Pancreas (tissue), 10 donors: ENCODE measurements around the gene NEK5. TPM values are rescaled to one million over a fixed set of nuclear protein-coding genes. Genes with fewer than 3 reads are reported as not detected.

Source experiments
- ATAC-seq, 4 donors: fragments of 200-7000 bp; cut with Tn5 transposase; one replicate each; pipeline versions ENCODE4 v1.8.0 to v1.9.1; 2020; ENCODE audit warnings: mild to moderate bottlenecking in 4 of 4, moderate library complexity in 4 of 4
- DNase-seq, 6 donors: peaks; one replicate each; pipeline ENCODE4 v3.0.0-alpha.2; 2020
- FAIRE-seq: peaks from 2 replicates; lab custom pipeline; 2012; peaks lifted over from hg19 to GRCh38; lab: Jason Lieb, UNC
- H3K27ac ChIP-seq, 4 donors: fragments of 200-600 bp; sonication (generic); 1 replicate in 3 of 4; 2 replicates in 1 of 4; pipeline versions ENCODE4 v1.5.0 to v1.8.0; 2020
- H3K27me3 ChIP-seq, 4 donors: fragments of 200-600 bp; one replicate each; pipeline ENCODE4 v1.8.0; 2021
- H3K36me3 ChIP-seq, 3 donors: fragments of 200-600 bp; sonication (generic) in 1 of 3; one replicate each; pipeline versions ENCODE4 v1.5.0 to v1.8.0; 2020 to 2021
- H3K4me1 ChIP-seq, 3 donors: fragments of 200-600 bp; one replicate each; pipeline ENCODE4 v1.8.0; 2021
- H3K4me3 ChIP-seq, 4 donors: fragments of 200-600 bp; sonication (generic) in 2 of 4; one replicate each; pipeline versions ENCODE4 v1.5.0 to v1.8.0; 2020 to 2021
- H3K9me3 ChIP-seq, 4 donors: fragments of 200-600 bp; one replicate each; pipeline ENCODE4 v1.8.0; 2021
- WGBS, 2 donors: extraction: QIAGEN DNeasy Blood & Tissue Kit; methylation state at CpG; one replicate each; pipeline ENCODE4 v1.1.7; 2013; 5-methylcytosine and 5-hydroxymethylcytosine counted together
- intact Hi-C, 3 donors: fragments of 100-400 bp; cut with DNase I; formaldehyde crosslinking; loops; one replicate each; pipeline versions ENCODE4 v1.11.1 to v1.14.2; 2022
- polyA plus RNA-seq, 2 donors: library from polyadenylated mRNA; stranded (reverse); fragments of 200-250 nt; gene quantifications; one replicate each; pipeline ENCODE4 v1.2.3, GENCODE V29; 2013
- total RNA-seq, 6 donors: library from RNA; stranded (reverse); fragmentation: NEBNext Ultra II Directional in 4 of 6; extraction: Animal tissue kit (Norgen Biotek cat#: 25700) in 4 of 6; gene quantifications; one replicate each; pipeline versions ENCODE4 v1.2.1 to v1.2.4, GENCODE V29; 2021 to 2023
- TF ChIP-seq, protein P1 (sequence below), 4 donors: fragments of 200-600 bp; sonication (generic) in 3 of 4; IDR thresholded peaks; one replicate each; pipeline versions ENCODE4 v1.5.0 to v1.8.0; 2021; ENCODE audit warnings: antibody characterized with exemption in 4 of 4
- donor health status: healthy with polysubstance abuse.
- donor health status: DM: no; HTN: no; CAD: no; lungs with moderate emphysema.
- donor health status: DM: no; HTN: no; CAD: no.
- donor health status: control.
- donor health status: control.
- donor health status: Bipolar disorder and iron deficiency.
- donor health status: DM: yes; HTN: yes; CAD: no.
- donor health status: DM: no; HTN: no; CAD: no.
- donor health status: DM: no; HTN: no; CAD: no.
- donor health status: DM: yes; HTN: yes; CAD: no.

NEK5 gene
- total and polyA plus RNA-seq, 8 donors, result 0.09 to 0.50 (median 0.19) TPM

DNA sequence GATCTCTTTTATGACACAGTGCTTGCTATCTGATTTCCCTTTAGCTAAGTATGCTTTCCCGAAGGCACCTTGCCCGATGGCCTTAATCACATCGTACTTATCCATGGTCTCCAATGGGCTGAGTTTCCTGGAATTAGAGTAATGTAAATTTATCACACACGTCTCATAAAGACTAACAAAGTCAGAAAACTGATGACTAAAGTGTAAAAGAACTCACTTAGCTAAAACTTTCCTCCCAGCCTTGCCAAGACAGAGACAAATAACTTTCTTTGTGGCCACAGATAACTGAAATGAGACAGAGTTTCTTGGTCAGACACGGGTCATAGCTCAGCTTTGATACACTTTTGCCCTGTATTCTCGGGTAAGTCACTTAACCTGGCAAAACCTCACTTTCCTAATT lies 1.5 kb downstream of the NEK5 start:
- H3K36me3 ChIP-seq, result no peaks in the 10 kb centered on the region
- intact Hi-C loops, result loop anchor here in 2 of 3 donors (5.0 to 10.0 kb wide), 2 partner anchors 123 to 230 kb away; no protein-coding TSS in a partner anchor
- TF ChIP-seq, protein P1, sequence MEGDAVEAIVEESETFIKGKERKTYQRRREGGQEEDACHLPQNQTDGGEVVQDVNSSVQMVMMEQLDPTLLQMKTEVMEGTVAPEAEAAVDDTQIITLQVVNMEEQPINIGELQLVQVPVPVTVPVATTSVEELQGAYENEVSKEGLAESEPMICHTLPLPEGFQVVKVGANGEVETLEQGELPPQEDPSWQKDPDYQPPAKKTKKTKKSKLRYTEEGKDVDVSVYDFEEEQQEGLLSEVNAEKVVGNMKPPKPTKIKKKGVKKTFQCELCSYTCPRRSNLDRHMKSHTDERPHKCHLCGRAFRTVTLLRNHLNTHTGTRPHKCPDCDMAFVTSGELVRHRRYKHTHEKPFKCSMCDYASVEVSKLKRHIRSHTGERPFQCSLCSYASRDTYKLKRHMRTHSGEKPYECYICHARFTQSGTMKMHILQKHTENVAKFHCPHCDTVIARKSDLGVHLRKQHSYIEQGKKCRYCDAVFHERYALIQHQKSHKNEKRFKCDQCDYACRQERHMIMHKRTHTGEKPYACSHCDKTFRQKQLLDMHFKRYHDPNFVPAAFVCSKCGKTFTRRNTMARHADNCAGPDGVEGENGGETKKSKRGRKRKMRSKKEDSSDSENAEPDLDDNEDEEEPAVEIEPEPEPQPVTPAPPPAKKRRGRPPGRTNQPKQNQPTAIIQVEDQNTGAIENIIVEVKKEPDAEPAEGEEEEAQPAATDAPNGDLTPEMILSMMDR (IDR thresholded peaks at IDR 0.05), result no peak
- no peaks in the 10 kb centered on the region for H3K9me3 ChIP-seq
- H3K4me3 ChIP-seq, result peak overlapping the region in 1 of 4 donors; percentile 89
- DNase-seq (no peak), FAIRE-seq (no peak), ATAC-seq (peak in 2 of 4 donors; percentile 2 to 15)
- peaks cover 0 to 6% (median 4%) of the 10 kb centered on the region in 3 donors for H3K4me1 ChIP-seq
- H3K27me3 ChIP-seq, result no peaks in the 10 kb centered on the region
- H3K27ac ChIP-seq, result peak overlapping the region in 1 of 4 donors; percentile 22
- 7 to 12% methylated on average over 6 of the region's 6 CpGs for WGBS, 2 donors

DNA sequence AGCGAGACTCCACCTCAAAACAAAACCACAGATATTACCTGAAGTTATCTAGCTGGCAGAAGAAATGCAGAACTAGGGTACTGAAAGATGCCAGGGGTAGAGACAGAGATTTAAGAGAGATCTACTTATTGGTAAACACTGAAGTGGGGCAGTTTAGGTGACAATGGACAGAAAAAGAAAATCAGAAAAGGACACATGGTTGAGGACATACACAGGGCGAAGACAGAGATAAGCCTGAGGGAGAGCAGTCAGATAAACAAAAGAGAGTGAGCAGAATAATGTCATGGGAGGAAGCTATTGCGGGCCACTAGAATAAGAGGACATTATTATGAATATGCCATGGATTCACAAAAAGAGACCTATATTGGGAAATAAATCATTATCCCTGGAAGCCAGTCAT lies 3.3 kb downstream of the NEK5 start:
- peaks cover 0 to 6% (median 4%) of the 10 kb centered on the region in 3 donors for H3K4me1 ChIP-seq
- H3K36me3 ChIP-seq, result no peaks in the 10 kb centered on the region
- no peak for DNase-seq
- no peak for ATAC-seq
- H3K27ac ChIP-seq, result no peak overlapping the region
- no peak overlapping the region for H3K4me3 ChIP-seq
- H3K9me3 ChIP-seq, result no peaks in the 10 kb centered on the region
- no peak for FAIRE-seq
- intact Hi-C loops, result loop anchor here in 2 of 3 donors (5.0 to 10.0 kb wide), 2 partner anchors 121 to 228 kb away; no protein-coding TSS in a partner anchor
- TF ChIP-seq, protein P1 (IDR thresholded peaks at IDR 0.05), result no peak
- H3K27me3 ChIP-seq, result no peaks in the 10 kb centered on the region
- 92 to 94% methylated on average over 3 of the region's 3 CpGs for WGBS, 2 donors

DNA sequence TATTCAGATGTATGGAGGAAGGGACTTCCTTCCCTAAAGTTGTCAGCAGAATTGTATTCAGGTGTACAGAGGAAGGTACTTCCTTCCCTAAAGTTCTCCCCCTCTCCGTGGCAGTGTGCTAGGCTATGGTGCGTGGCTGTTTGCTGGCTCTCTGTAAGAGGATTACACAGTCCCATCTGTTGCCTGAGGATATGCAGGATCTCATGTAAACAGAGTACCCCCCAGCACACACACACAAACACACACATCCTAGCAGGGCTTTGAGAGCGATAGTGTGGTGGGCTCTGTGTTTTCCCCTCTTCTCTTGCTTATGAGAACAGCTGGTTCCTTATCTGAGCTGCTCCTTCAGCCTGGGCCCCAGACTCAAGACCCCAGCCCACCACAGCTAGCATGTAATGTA lies 10.3 kb downstream of the NEK5 start:
- TF ChIP-seq, protein P1 (IDR thresholded peaks at IDR 0.05), result no peak
- no peaks in the 10 kb centered on the region for H3K4me1 ChIP-seq
- intact Hi-C loops, result no loop called here
- FAIRE-seq, result no peak
- no peak for ATAC-seq
- WGBS, 2 donors, result 67 to 81% methylated on average over 3 of the region's 3 CpGs
- DNase-seq, result no peak
- no peaks in the 10 kb centered on the region for H3K9me3 ChIP-seq
- H3K4me3 ChIP-seq, result no peak overlapping the region
- no peak overlapping the region for H3K27ac ChIP-seq
- no peaks in the 10 kb centered on the region for H3K27me3 ChIP-seq
- H3K36me3 ChIP-seq, result no peaks in the 10 kb centered on the region

DNA sequence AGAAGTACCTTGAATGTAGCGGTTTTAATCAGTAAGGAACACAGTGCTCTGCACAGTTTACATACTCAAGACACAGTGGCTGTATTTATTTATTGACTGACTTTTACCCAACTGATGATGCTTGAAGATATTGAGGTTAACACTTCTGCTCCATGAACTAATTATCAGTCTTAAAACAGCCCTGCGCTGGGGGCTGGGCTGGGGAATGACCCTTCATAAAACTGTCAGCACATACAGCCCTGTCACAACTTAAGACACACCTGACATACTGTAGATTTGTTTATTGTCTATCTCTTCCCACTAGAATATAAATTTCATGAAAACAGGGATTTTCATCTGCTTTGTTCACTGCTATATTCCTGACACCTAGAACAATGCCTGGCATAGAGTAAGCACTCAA lies 10.8 kb downstream of the NEK5 start:
- FAIRE-seq (no peak), ATAC-seq (no peak), DNase-seq (no peak)
- no peaks in the 10 kb centered on the region for H3K9me3 ChIP-seq
- H3K36me3 ChIP-seq, result no peaks in the 10 kb centered on the region
- intact Hi-C loops, result no loop called here
- no peak overlapping the region for H3K27ac ChIP-seq
- WGBS, 2 donors, result 88 to 91% methylated on average over 2 of the region's 2 CpGs
- H3K4me3 ChIP-seq, result no peak overlapping the region
- H3K4me1 ChIP-seq, result no peaks in the 10 kb centered on the region
- TF ChIP-seq, protein P1 (IDR thresholded peaks at IDR 0.05), result no peak
- H3K27me3 ChIP-seq, result no peaks in the 10 kb centered on the region

DNA sequence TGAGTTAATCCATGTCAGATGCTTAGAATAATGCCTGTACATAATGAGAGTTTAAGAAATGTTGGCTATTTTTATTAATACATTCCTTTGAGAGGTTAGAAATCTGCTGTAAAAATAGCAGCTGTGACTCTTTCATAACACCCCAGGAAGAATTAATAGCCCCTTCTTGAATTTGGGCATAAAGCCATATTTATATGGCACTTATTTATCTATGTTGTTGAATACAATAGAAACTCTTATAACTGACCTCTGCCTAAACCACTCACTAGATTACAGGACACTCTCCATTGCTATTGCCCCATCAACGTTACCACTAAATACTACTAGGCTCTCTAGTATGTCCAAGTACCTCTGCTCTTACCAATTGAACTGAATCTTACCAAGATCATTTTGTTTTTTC lies 16.3 kb downstream of the NEK5 start:
- DNase-seq (no peak), ATAC-seq (no peak), FAIRE-seq (no peak)
- WGBS, 2 donors, result 42 to 47% methylated on average over 1 of the region's 1 CpG
- Histone ChIP-seq H3K4me3 (no peak overlapping the region), H3K27ac (no peak overlapping the region), H3K4me1 (no peaks in the 10 kb centered on the region), H3K27me3 (no peaks in the 10 kb centered on the region), H3K9me3 (no peaks in the 10 kb centered on the region), H3K36me3 (no peaks in the 10 kb centered on the region)
- intact Hi-C loops, result no loop called here
- TF ChIP-seq, protein P1 (IDR thresholded peaks at IDR 0.05), result no peak
